HG03432 (cell line): ENCODE measurements around the gene TARS3.
"Not testable (repeated sequence)": the region's sequence is repeated elsewhere in the genome, so short reads cannot be mapped to it uniquely, and the experiment has no call there.

Experiments
- ATAC-seq: cut with Tn5 transposase; IDR thresholded peaks from one replicate; pipeline ENCODE4 v1.9.1; 2021; ENCODE audit warnings: mild to moderate bottlenecking, moderate library complexity; ENCODE audit not compliant: unreplicated experiment

Gene TARS3

GRCh38 chr15:101723874-101724674 lies at the start of gene TARS3:
TARS3 (minus strand) TSS chr15:101724473; CDS start chr15:101724387, 86 bp downstream.
- peak; percentile 88 for ATAC-seq

DNA sequence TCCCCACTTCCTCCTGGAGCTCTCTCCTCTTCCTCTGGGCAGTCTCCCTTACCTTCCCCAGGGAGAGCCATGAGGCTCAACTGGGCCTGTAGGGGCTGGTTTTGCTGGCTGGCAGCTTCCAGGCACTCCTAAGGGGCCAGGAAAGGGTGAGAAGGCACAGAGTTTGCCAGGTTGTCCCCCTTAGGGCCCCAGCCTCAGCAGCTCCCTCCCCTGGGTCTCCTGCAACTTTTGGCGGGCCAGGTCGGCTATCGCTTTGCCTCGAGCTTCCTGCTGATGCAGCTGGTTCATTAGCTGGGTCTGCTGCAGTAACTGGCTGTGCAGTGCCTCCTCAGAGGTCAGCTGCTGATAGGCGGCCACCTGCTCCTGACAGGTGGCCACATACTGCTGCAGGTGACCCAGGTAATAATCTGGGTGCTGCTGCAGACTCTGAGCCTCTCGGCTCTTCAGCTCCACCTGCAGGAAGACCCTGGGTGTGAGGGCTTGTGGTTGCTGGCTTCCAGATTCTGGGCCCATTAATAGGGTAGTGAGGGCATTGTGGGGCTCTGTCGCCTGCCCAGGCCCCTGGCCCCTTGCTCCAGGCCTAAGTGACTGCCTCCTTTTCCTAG lies 49.3 kb upstream of the TARS3 start:
- no peak for ATAC-seq

DNA sequence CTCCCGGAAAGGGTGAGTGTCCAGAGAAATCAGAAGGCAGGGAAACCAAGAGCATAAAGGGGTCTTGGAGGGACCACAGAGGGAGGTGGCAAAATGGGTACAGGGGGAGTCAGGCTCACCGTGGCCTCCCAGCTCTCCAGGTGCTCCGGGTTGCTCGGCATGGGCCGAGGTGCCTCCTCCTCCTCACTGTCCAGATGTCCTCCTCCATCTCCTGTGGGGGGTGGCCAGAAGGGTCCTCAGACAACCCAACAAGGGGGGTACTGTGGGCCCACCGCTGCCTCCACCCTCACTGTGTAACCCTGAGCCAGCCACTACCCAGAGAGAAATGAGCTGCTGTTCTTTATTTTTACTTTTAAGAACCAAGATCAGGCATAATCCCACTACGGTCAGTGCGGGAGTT lies 48.6 kb upstream of the TARS3 start:
- no peak for ATAC-seq

GRCh38 chr15:101767083-101767640 lies 42.9 kb upstream of the TARS3 start:
- not testable (repeated sequence) for ATAC-seq

DNA sequence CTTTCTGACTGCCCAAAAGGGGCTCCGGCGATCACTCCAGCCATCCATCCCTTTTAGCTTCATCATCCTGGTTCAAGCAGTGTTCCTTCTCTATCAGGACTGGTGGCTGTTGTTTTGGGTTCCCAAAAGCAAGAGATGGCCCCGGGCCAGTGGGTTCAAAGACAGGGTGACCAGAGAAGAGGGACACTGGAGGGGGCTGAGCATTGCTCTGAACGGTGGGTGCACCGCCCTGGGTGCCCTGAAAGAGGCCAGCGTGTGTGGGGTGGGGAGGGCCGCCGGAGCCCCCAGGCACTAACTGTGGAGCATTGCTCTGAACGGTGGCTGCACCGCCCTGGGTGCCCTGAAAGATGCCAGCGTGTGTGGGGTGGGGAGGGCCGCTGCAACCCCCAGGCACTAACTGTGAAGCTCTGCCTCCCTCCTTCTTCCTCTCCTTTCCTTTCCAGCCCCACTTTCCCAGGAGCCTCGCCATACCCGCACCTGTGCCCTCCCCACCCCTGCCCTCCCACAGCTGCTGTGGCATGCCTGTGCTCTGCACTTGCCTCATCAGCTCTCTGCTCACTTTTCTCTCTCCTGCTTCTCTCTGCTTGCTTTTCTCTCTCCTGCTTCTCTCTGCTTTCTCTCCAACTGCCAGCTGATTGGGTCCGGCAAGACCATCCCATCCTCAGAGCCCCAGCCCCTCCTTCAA lies 41.6 kb upstream of the TARS3 start:
- ATAC-seq = no peak

GRCh38 chr15:101765340-101765671 lies 41.0 kb upstream of the TARS3 start:
- ATAC-seq = not testable (repeated sequence)

DNA sequence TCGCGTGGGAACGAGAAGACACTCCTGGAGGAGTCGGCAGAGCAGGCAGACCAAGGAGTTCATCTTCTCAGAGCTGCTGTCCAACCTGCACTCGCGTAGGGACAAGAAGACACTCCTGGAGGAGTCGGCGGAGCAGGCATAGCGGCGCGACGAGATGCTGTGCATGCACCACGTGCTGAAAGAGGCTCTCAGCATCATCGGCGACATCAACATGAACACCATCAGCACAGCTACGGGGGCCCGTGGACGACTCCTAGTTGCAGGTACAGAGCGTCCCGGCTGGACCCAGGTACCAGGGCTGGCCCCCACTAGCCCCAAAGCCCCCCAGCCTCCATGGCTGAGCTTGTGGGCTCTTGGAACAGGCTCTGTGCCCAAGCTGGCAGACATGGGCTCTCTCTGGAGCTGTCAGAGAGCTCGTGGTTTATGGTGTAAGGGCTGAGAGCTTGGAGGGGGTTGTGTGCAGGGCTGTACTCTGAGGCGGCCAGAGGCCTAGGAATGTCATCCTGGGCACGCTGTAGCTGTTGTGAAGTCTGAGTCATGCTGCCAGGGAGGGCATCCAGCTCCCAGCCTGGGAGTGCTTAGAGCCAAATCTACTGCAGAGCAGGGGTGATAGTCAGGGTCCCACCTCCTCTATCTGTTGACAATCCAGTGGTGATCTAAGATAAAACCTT lies 40.5 kb upstream of the TARS3 start:
- not testable (repeated sequence) for ATAC-seq

- peak; percentile 37 for ATAC-seq
Measured at GRCh38 chr15:101746716-101747082, 22.4 kb upstream of the TARS3 start.

DNA sequence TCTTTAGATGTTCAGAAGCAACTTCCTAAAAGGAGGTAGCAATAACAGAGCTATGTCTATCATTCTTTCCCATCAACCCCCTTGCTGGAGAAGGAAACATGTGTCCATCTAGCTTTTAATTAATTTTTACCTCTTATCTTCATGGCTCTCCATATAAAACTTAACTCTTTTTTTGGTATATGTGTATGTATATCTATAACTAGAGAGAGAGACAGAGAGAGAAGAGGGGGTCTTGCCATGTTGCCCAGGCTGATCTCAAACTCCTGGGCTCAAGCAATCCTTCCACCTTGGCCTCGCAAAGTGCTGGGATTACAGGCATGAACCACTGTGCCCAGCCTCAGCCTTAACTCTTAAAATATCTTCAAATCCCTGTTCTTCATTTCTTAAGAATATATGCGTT lies 10.6 kb upstream of the TARS3 start:
- not testable (repeated sequence) for ATAC-seq

GRCh38 chr15:101733545-101733944 lies 9.3 kb upstream of the TARS3 start:
- ATAC-seq = no peak

- no peak for ATAC-seq
Measured at GRCh38 chr15:101732772-101733171, 8.5 kb upstream of the TARS3 start.

DNA sequence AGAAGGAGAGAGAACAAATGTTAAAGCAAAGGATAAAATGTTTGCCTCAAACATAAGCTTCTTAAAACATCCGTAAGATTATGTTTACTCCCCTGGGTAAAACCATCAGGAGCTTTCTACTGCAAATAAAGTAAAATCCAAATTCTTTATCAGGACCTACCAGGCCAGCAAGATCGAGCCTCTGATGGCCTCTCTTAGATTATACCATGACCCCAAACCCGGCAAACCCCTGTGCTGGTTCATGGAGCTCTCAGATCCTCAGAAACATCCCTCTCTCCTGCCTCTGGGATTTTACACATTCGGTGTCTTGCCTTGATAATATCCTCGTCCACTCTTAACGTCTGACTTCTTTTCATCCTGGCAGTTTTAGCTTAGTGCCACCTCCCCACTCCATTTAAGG lies 7.5 kb upstream of the TARS3 start:
- no peak for ATAC-seq

GRCh38 chr15:101727186-101727585 lies 2.9 kb upstream of the TARS3 start:
- no peak for ATAC-seq

GRCh38 chr15:101725073-101725472 lies 800 bp upstream of the TARS3 start:
- ATAC-seq = no peak

- ATAC-seq = no peak
Measured at GRCh38 chr15:101724675-101725005, 367 bp upstream of the TARS3 start.

DNA sequence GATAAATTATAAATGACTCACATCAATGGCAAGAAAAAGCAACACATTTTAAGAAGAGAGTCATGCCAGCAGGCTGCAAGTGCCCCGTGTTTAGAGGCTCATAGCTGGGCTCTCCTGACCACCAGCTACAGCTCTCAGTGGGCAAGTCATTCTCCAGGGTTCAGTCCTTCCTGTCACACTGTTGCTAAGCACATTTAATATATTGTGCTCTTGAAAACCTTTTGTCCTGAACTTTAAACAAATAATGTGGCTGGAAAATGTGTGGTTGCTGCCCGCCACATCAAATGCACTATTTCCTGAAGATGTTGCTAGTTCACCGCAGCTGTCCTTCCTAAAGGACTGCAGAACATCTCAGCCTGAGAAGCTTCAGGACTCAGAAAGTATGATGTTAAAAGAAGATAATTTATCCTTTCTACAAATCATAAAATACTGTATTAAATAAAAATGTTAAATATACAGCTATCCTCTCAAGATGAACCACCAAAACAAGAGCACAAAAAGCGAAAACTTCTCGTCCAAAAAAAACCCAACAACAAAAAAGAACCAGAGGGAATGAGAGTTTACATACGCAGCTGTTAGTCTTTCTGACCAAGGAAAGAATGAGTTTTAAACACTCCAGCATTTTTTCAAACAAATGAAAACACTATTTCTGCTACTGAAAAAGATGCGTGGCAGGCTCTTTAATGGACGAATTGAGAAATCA lies 951 bp downstream of the TARS3 start:
- ATAC-seq = peak; percentile 31

GRCh38 chr15:101718896-101719295 lies 5.4 kb downstream of the TARS3 start:
- no peak for ATAC-seq

- no peak for ATAC-seq
Measured at GRCh38 chr15:101712078-101712477, 12.2 kb downstream of the TARS3 start.

GRCh38 chr15:101710806-101711205 lies 13.5 kb downstream of the TARS3 start:
- ATAC-seq = no peak

- no peak for ATAC-seq
Measured at GRCh38 chr15:101709466-101709865, 14.8 kb downstream of the TARS3 start.

- no peak for ATAC-seq
Measured at GRCh38 chr15:101707983-101708382, 16.3 kb downstream of the TARS3 start.
